Stimulated activated CD8-positive, alpha-beta memory T cell treated with anti-CD3 and anti-CD28 coated beads, Interleukin-15, amount 100 ng/mL, for 1 hour (primary cell): ENCODE data around the gene SDHC.
A peak's percentile ranks its signal among the peaks of the same experiment; 100 is the strongest.
"Not testable (repeated sequence)": the region's sequence is repeated elsewhere in the genome, so short reads cannot be mapped to it uniquely, and the experiment has no call there.

ENCODE experiments used
- DNase-seq: peaks from one replicate; pipeline ENCODE4 v3.0.0-alpha.2; 2020; ENCODE audit warnings: low read depth

SDHC gene

GRCh38 chr1:161382214-161383019 is 68.2 kb downstream of the SDHC start:
- no peak for DNase-seq

- DNase-seq, result no peak
These were observed 74.5 kb downstream of the SDHC start for GRCh38 chr1:161388639-161389038.

GRCh38 chr1:161389158-161389557 is 75.0 kb downstream of the SDHC start:
- DNase-seq, result not testable (repeated sequence)

DNA sequence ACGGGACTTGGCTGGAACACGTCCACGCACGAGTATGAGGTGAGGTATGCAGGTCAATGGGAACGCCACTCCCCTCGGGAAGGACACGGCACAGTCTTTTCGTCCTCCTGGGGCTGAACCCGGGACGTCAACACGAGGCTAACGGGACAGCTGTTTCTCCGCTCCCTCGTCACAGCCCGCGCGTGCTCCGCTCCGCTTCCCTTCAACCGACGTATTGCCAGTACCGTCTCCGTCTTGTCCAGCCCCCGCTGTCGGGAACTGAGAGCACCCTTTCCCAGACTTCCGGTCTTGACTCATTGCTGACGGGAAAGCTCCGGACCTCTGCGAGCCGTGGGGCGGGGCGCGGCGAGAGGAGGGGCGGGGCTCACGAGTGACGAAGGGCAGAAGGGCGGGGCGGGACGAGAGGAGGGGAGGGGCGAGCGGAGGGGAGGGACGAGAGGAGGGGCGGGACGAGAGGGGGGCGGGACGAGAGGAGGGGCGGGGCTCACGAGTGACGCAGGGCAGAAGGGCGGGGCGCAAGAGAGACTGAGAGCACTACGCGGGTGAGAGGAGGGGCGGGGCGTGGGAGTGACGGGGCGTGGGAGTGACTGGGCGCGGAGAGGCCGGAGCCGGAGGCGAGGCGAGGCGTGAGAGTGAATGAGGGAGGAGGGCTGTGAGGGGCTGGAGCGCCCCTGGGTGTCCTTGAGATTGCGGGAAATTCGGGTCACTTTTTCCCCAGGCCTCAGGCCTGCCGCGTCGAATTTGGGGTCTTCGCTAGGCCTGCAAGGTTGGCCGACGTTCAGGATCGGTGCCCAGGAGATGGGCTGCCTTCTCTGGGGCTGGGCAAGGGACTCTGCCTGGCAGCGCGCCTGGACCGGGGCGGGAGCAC is 75.7 kb downstream of the SDHC start:
- peak; percentile 93 for DNase-seq

DNA sequence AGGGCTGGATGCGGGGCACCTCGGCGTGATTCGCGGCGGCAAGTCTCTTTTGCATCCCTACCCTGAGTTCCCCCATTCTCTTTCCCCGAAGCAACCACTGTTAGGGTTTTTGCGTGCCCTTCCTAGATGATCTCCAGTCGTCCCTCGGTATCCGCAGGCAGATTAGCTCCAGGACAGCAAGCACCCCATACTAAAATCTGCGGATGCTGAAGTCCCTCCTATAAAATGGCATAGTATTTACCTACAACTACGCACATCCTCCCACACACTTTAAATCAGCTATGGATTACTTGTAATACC is 76.3 kb downstream of the SDHC start:
- DNase-seq, result no peak

- not testable (repeated sequence) for DNase-seq
These were observed 77.0 kb downstream of the SDHC start for GRCh38 chr1:161391136-161391535.

- no peak for DNase-seq
These were observed 77.4 kb downstream of the SDHC start for GRCh38 chr1:161391611-161392010.

GRCh38 chr1:161393151-161393550 is 79.0 kb downstream of the SDHC start:
- DNase-seq, result no peak

DNA sequence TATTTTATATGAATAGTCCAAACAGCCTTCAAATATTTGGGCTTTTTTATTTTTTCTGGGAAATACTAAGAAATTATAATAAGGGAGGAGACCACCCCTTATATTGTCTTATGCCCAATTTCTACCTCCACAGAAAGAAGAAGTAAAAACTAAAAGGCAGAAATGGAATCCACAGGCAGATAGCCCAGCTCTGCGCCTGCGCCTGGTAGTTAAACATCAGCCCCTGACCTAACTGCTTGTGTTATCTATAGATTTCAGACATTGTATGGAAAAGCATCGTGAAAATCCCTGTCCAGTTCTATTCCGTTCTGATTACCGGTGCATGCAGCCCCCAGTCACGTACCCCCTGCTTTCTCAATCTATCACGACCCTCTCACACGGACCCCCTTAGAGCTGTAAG is 82.9 kb downstream of the SDHC start:
- not testable (repeated sequence) for DNase-seq

DNA sequence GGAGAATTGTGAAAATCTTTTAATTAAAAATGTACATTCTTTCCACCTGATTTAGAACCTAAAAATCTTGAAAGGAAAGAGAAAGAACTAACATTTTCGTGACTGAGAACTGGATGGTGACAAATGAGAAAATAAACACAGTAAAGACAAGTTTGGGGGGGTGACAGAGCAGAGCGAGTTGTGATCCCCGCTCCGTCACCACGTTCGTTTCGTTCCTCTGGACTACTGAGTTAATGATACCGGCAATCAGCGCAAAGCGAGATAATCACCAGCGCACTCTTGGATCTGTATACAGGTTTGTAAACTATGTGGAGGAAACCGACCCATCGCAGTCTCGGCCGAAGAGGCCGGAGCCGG is 84.7 kb downstream of the SDHC start:
- no peak for DNase-seq

- peak; percentile 96 for DNase-seq
These were observed 85.2 kb downstream of the SDHC start for GRCh38 chr1:161399257-161399998.

DNA sequence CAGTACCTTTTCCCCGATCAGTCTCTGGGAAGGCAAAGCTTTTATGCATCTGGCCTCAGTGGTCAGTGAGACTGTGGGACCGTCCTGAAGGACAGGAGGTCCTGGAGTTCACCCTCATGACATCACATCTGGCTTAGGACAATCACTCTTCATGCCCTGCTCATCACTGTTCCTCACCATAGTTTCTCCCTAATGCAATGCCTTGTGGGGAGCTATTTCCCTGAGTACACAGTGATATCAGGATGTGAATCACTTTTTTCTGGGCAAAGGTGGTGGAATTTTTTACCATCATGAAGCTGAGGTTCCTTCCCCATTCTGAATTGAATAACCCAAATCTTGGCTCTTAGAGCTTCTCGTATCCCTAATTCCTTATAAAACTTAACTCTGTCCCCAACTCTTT is 88.3 kb downstream of the SDHC start:
- no peak for DNase-seq

DNA sequence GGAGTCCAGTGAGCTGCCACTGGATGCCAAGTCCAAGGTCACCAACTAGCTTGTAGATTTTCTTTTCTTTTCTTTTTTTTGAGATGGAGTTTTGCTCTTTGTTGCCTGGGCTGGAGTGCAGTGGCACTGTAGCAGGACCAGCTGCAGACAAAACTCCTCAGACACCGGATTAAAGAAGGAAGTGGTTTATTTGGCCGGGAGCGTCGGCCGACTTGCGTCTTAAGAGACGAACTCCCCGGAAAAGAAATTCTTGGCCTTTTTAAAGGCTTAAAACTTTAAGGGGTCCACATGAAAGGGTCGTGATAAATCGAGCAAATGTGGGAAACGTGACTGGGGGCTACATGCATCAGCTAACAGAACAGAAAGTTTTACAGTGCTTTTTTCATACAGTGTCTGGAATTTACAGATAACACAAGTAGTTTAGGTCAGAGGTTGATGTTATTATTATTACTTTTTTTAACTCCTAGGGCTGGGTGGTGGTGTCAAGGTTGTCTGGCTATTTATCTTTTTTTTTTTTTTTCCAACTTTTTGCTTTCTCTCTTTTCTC is 89.9 kb downstream of the SDHC start:
- DNase-seq, result no peak

GRCh38 chr1:161406551-161406950 is 92.4 kb downstream of the SDHC start:
- not testable (repeated sequence) for DNase-seq

GRCh38 chr1:161407451-161407985 is 93.3 kb downstream of the SDHC start:
- no peak for DNase-seq

GRCh38 chr1:161408429-161409052 is 94.4 kb downstream of the SDHC start:
- DNase-seq, result no peak

DNA sequence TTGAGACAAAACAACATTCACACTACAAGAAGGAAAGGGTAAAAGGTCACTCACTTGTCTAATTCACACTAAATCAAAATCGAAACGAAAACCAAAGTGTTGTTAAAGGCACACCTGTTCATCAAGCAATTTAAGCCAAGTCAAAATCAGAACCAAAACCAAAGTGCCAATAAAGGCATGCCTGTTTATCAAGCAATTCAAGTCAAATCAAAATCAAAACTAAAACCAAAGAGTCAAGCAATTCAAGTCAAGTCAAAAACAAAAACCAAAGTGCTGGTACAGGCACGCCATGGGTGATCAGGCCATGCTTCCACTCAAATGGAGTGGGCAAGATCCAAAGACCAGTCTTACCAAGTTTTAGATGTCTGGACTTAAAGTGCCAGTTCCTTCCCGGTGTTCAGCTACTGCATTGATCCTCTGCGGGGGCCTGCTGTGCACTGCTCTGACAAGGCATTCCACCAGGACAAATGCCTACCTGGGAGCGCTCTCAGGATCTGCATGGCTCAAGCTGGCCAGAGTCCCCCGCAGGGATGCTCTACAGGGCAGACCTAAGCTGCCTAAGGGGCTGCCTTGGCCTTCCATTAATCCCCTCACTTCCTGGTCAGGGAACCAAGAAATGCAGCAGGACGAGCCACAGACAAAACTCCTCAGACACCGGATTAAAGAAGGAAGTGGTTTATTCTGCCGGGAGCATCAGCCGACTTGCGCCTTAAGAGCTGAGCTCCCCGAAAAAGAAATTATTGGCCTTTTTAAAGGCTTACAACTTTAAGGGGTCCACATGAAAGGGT is 95.9 kb downstream of the SDHC start:
- DNase-seq, result not testable (repeated sequence)

DNA sequence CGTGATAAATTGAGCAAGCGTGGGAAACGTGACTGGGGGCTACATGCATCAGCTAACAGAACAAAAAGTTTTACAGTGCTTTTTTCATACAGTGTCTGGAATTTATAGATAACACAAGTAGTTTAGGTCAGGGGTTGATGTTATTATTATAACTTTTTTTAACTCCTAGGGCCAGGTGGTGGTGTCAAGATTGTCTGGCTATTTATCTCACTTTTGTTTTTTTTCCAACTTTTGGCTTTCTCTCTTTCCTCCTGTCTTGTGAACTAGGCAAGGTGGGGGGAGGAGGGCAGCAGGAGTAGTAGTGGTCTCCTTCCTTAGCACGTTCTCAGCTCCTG is 96.4 kb downstream of the SDHC start:
- not testable (repeated sequence) for DNase-seq
